MM.1S (cell line): ENCODE data around the gene FGD2.

Experiments
- EZH2 ChIP-seq: fragments of 300-600 bp; sonication (generic); optimal IDR thresholded peaks from 2 replicates; pipeline ENCODE3; 2017; ENCODE audit warnings: low read depth, mild to moderate bottlenecking, antibody characterized with exemption, low read length, mixed read lengths
- EZH2phosphoT487 ChIP-seq: fragments of 300-600 bp; sonication (generic); IDR thresholded peaks from 2 replicates; pipeline ENCODE4 v1.6.1; 2018; ENCODE audit warnings: antibody characterized with exemption, low read length
- TF ChIP-seq, protein P1 (sequence below): fragments of 300-600 bp; sonication (generic); IDR thresholded peaks from 2 replicates; pipeline ENCODE4 v1.5.1; 2016; ENCODE audit warnings: antibody characterized with exemption, low read length, mixed read lengths

DNA sequence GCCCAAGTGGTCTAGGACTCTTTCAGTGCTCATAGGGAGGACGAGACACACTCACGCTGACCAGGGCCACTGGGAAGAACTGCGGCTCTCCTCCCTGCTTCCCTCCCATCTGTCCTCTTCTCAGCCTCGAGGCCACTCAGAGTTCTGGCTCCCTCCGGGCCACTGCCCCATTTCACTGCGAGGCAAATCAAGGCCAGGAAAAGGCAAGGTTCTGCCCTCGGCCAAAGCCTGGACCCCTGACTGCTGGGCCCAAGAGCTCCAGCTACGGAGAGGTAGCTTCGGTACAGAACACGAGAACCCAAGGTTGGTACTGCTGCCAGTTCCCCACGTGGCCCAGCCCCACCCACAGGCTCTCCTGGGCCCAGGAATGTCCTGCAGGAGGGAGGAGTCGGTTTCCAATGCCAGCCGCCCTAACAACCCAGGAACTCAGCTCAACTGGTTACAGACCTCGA, 36.2 kb upstream of the FGD2 start:
- TF ChIP-seq, protein P1, sequence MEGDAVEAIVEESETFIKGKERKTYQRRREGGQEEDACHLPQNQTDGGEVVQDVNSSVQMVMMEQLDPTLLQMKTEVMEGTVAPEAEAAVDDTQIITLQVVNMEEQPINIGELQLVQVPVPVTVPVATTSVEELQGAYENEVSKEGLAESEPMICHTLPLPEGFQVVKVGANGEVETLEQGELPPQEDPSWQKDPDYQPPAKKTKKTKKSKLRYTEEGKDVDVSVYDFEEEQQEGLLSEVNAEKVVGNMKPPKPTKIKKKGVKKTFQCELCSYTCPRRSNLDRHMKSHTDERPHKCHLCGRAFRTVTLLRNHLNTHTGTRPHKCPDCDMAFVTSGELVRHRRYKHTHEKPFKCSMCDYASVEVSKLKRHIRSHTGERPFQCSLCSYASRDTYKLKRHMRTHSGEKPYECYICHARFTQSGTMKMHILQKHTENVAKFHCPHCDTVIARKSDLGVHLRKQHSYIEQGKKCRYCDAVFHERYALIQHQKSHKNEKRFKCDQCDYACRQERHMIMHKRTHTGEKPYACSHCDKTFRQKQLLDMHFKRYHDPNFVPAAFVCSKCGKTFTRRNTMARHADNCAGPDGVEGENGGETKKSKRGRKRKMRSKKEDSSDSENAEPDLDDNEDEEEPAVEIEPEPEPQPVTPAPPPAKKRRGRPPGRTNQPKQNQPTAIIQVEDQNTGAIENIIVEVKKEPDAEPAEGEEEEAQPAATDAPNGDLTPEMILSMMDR: no peak
- TF ChIP-seq EZH2phosphoT487 (no peak), EZH2 (no peak)
